GM12878 (cell line): Measurements from ENCODE around the gene EIF4ENIF1. TPM values are rescaled to one million over a fixed set of nuclear protein-coding genes. Genes with fewer than 3 reads are reported as not detected.
A peak's percentile ranks its signal among the peaks of the same experiment; 100 is the strongest.

Source experiments
- BACH1 ChIP-seq: fragments of 450-650 bp; IDR thresholded peaks from 2 replicates; pipeline ENCODE4 v1.6.1; 2017; ENCODE audit warnings: mild to moderate bottlenecking, borderline replicate concordance
- BHLHE40 ChIP-seq, 2 experiments: fragments of 450-650 bp in 1 of 2; IDR thresholded peaks; 2 replicates each; pipeline ENCODE4 v1.6.1; 2011 to 2017; ENCODE audit warnings: low read depth in 2 of 2, borderline replicate concordance in 1 of 2, improper control_type of control experiment in 1 of 2, low read length in 1 of 2, mild to moderate bottlenecking in 1 of 2
- CHD1 ChIP-seq: IDR thresholded peaks from 2 replicates; pipeline ENCODE4 v1.6.1; 2012; ENCODE audit warnings: low read depth, low read length, improper control_type of control experiment
- CREB1 ChIP-seq: IDR thresholded peaks from 2 replicates; pipeline ENCODE4 v1.6.1; 2012; ENCODE audit warnings: low read depth, mild to moderate bottlenecking, inconsistent platforms
- FOXK2 ChIP-seq: fragments of 450-650 bp; IDR thresholded peaks from 2 replicates; pipeline ENCODE4 v1.6.1; 2017; ENCODE audit warnings: mild to moderate bottlenecking, moderate library complexity
- FOXM1 ChIP-seq: IDR thresholded peaks from 2 replicates; pipeline ENCODE4 v1.6.1; 2012; ENCODE audit warnings: low read depth, mild to moderate bottlenecking, inconsistent platforms, low read length, moderate library complexity
- RFX5 ChIP-seq: IDR thresholded peaks from 2 replicates; pipeline ENCODE4 v1.6.1; 2011; ENCODE audit warnings: low read depth, low read length, improper control_type of control experiment
- SIN3A ChIP-seq: IDR thresholded peaks from 2 replicates; pipeline ENCODE4 v1.6.1; 2012; ENCODE audit warnings: low read depth, low read length, improper control_type of control experiment
- SIX5 ChIP-seq: IDR thresholded peaks from 2 replicates; pipeline ENCODE4 v1.6.1; 2011; ENCODE audit warnings: mild to moderate bottlenecking, low read depth, low read length, moderate library complexity; ENCODE audit not compliant: severe bottlenecking
- SREBF1 ChIP-seq: IDR thresholded peaks from 2 replicates; pipeline ENCODE4 v1.6.1; 2012; ENCODE audit warnings: mild to moderate bottlenecking, low read length
- SUZ12 ChIP-seq: fragments of 200-600 bp; sonication (generic); IDR thresholded peaks from one replicate; pipeline ENCODE4 v1.6.1; 2018; ENCODE audit warnings: antibody characterized with exemption, mild to moderate bottlenecking; ENCODE audit not compliant: unreplicated experiment
- TCF12 ChIP-seq: IDR thresholded peaks from 2 replicates; pipeline ENCODE4 v1.6.1; 2011; ENCODE audit warnings: low read depth, mild to moderate bottlenecking, low read length
- ZBED1 ChIP-seq: IDR thresholded peaks from 2 replicates; pipeline ENCODE4 v1.6.1; 2016; ENCODE audit warnings: borderline replicate concordance
- ZNF274 ChIP-seq: IDR thresholded peaks from one replicate; pipeline ENCODE4 v1.8.0; 2011; ENCODE audit not compliant: insufficient read length, insufficient read depth
- ZSCAN29 ChIP-seq: fragments of 450-650 bp; IDR thresholded peaks from 2 replicates; pipeline ENCODE4 v1.6.1; 2017; ENCODE audit warnings: mild to moderate bottlenecking, moderate library complexity
- polyA plus RNA-seq, 11 experiments: library from polyadenylated mRNA; depleted of rRNA in 4 of 11; unstranded in 6 of 11; stranded (reverse) in 5 of 11; fragments of >200 nt; fragmentation: Nextera tagmentation in 4 of 11; fragmentation: Illumina TruSeq in 1 of 11; extraction: Ambion mirVana in 4 of 11; extraction: Trizol in 1 of 11; gene quantifications; 1 replicate in 1 of 11; 2 replicates in 10 of 11; pipeline versions ENCODE4 v1.2.1 to v1.2.3, GENCODE V29; 2011 to 2016; ENCODE audit warnings: inconsistent platforms in 2 of 11, missing spikeins in 2 of 11, low read depth in 1 of 11
- total RNA-seq, 4 experiments: library from RNA; depleted of rRNA in 3 of 4; stranded (reverse); fragments of >200 nt in 3 of 4; fragmentation: Illumina TruSeq in 1 of 4; extraction: Trizol in 1 of 4; gene quantifications; 2 replicates each; pipeline versions ENCODE4 v1.2.1 to v1.2.3, GENCODE V29; 2013 to 2021
- TF ChIP-seq, protein P1 (sequence below): fragments of 450-650 bp; formaldehyde crosslinking; IDR thresholded peaks from 2 replicates; pipeline ENCODE4 v1.4.0; 2022; ENCODE audit warnings: mild to moderate bottlenecking, moderate library complexity
- TF ChIP-seq, protein P2 (sequence below): fragments of 450-650 bp; IDR thresholded peaks from 2 replicates; pipeline ENCODE4 v1.6.1; 2018; ENCODE audit warnings: borderline replicate concordance, mild to moderate bottlenecking; ENCODE audit not compliant: partially characterized antibody
- TF ChIP-seq, protein P3 (sequence below): IDR thresholded peaks from 2 replicates; pipeline ENCODE4 v1.6.1; 2011; ENCODE audit warnings: mild to moderate bottlenecking, low read depth, low read length, moderate library complexity; ENCODE audit not compliant: insufficient replicate concordance
- TF ChIP-seq, protein P4 (sequence below): IDR thresholded peaks from 2 replicates; pipeline ENCODE4 v1.6.1; 2012; ENCODE audit warnings: low read length, inconsistent platforms
- TF ChIP-seq, protein P5 (sequence below): fragments of 450-650 bp; IDR thresholded peaks from 2 replicates; pipeline ENCODE4 v1.6.1; 2017; ENCODE audit warnings: antibody characterized with exemption, mild to moderate bottlenecking, moderate library complexity

Gene EIF4ENIF1
- total and polyA plus RNA-seq, 10 of the 15 experiments (the other 5 are each of a cell fraction or from before 2014, with no cell fraction given) = 4.4 to 43.7 (median 24.4) TPM

DNA sequence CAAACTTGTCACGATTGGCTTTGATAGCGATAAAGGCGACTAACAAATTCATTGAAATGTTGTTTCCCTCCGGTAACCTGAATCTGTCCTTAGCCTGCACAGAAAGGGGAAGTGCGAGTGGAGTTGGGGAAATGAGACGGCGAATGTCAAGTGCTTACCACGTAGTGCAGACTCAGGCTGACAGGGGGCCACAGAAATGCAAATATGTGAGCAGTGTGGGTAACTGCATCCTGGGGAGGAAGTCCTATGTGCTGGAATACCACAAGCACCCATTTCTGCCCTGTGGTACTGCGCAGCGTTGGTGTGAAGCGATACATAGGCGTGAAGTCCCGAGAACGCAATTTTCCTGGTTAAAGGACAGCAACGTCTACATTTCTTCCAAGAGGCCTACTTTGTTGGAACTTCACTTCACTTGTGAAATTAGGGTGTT, 869 bp upstream of the EIF4ENIF1 start (continued):
- TF ChIP-seq, protein P1, sequence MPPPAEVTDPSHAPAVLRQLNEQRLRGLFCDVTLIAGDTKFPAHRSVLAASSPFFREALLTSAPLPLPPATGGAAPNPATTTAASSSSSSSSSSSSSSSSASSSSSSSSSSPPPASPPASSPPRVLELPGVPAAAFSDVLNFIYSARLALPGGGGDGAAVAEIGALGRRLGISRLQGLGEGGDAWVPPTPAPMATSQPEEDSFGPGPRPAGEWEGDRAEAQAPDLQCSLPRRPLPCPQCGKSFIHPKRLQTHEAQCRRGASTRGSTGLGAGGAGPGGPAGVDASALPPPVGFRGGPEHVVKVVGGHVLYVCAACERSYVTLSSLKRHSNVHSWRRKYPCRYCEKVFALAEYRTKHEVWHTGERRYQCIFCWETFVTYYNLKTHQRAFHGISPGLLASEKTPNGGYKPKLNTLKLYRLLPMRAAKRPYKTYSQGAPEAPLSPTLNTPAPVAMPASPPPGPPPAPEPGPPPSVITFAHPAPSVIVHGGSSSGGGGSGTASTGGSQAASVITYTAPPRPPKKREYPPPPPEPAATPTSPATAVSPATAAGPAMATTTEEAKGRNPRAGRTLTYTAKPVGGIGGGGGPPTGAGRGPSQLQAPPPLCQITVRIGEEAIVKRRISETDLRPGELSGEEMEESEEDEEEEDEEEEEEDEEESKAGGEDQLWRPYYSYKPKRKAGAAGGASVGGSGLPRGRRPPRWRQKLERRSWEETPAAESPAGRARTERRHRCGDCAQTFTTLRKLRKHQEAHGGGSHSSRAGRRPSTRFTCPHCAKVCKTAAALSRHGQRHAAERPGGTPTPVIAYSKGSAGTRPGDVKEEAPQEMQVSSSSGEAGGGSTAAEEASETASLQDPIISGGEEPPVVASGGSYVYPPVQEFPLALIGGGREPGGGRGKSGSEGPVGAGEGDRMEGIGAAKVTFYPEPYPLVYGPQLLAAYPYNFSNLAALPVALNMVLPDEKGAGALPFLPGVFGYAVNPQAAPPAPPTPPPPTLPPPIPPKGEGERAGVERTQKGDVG = no peak
- TF ChIP-seq ZNF274 (no peak), BACH1 (peak; percentile 38; the same call in 1 of the 2 replicates), SIN3A (peak; percentile 73; the same call in 1 of the 2 replicates), SUZ12 (no peak), FOXK2 (no peak), CHD1 (0 out of 2 replicates have a peak, but pooled peaks have one; percentile 57), ZSCAN29 (no peak), SIX5 (no peak), TCF12 (peak; percentile 47; the same call in 1 of the 2 replicates), CREB1 (peak; percentile 89), FOXM1 (peak; percentile 85), RFX5 (peak; percentile 66), ZBED1 (peak; percentile 98), BHLHE40 (IDR thresholded peaks at IDR 0.05; ENCODE audit: borderline replicate concordance in 1 of 2, low read depth in 2 of 2, low read length in 1 of 2) (peak; percentile 67 to 78), SREBF1 (no peak)
- TF ChIP-seq, protein P2, sequence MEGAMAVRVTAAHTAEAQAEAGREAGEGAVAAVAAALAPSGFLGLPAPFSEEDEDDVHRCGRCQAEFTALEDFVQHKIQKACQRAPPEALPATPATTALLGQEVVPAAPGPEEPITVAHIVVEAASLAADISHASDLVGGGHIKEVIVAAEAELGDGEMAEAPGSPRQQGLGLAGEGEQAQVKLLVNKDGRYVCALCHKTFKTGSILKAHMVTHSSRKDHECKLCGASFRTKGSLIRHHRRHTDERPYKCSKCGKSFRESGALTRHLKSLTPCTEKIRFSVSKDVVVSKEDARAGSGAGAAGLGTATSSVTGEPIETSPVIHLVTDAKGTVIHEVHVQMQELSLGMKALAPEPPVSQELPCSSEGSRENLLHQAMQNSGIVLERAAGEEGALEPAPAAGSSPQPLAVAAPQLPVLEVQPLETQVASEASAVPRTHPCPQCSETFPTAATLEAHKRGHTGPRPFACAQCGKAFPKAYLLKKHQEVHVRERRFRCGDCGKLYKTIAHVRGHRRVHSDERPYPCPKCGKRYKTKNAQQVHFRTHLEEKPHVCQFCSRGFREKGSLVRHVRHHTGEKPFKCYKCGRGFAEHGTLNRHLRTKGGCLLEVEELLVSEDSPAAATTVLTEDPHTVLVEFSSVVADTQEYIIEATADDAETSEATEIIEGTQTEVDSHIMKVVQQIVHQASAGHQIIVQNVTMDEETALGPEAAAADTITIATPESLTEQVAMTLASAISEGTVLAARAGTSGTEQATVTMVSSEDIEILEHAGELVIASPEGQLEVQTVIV = no peak
- TF ChIP-seq, protein P3, sequence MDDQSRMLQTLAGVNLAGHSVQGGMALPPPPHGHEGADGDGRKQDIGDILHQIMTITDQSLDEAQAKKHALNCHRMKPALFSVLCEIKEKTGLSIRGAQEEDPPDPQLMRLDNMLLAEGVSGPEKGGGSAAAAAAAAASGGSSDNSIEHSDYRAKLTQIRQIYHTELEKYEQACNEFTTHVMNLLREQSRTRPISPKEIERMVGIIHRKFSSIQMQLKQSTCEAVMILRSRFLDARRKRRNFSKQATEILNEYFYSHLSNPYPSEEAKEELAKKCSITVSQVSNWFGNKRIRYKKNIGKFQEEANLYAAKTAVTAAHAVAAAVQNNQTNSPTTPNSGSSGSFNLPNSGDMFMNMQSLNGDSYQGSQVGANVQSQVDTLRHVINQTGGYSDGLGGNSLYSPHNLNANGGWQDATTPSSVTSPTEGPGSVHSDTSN = peak; percentile 72
- TF ChIP-seq, protein P4, sequence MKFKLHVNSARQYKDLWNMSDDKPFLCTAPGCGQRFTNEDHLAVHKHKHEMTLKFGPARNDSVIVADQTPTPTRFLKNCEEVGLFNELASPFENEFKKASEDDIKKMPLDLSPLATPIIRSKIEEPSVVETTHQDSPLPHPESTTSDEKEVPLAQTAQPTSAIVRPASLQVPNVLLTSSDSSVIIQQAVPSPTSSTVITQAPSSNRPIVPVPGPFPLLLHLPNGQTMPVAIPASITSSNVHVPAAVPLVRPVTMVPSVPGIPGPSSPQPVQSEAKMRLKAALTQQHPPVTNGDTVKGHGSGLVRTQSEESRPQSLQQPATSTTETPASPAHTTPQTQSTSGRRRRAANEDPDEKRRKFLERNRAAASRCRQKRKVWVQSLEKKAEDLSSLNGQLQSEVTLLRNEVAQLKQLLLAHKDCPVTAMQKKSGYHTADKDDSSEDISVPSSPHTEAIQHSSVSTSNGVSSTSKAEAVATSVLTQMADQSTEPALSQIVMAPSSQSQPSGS = peak; percentile 74
- TF ChIP-seq, protein P5, sequence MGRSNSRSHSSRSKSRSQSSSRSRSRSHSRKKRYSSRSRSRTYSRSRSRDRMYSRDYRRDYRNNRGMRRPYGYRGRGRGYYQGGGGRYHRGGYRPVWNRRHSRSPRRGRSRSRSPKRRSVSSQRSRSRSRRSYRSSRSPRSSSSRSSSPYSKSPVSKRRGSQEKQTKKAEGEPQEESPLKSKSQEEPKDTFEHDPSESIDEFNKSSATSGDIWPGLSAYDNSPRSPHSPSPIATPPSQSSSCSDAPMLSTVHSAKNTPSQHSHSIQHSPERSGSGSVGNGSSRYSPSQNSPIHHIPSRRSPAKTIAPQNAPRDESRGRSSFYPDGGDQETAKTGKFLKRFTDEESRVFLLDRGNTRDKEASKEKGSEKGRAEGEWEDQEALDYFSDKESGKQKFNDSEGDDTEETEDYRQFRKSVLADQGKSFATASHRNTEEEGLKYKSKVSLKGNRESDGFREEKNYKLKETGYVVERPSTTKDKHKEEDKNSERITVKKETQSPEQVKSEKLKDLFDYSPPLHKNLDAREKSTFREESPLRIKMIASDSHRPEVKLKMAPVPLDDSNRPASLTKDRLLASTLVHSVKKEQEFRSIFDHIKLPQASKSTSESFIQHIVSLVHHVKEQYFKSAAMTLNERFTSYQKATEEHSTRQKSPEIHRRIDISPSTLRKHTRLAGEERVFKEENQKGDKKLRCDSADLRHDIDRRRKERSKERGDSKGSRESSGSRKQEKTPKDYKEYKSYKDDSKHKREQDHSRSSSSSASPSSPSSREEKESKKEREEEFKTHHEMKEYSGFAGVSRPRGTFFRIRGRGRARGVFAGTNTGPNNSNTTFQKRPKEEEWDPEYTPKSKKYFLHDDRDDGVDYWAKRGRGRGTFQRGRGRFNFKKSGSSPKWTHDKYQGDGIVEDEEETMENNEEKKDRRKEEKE = no peak
